Loucy (cell line): ENCODE results near the gene SCYGR5.

Experiments
- EZH2phosphoT487 ChIP-seq: fragments of 200-600 bp; IDR thresholded peaks from 2 replicates; pipeline ENCODE4 v1.6.1; 2018; ENCODE audit warnings: antibody characterized with exemption, mild to moderate bottlenecking, moderate library complexity, borderline replicate concordance
- TF ChIP-seq, protein P1 (sequence below): fragments of 200-600 bp; sonication (generic); conservative IDR thresholded peaks from 2 replicates; pipeline ENCODE4 v1.5.1; 2014; ENCODE audit warnings: mild to moderate bottlenecking, antibody characterized with exemption, low read length

DNA sequence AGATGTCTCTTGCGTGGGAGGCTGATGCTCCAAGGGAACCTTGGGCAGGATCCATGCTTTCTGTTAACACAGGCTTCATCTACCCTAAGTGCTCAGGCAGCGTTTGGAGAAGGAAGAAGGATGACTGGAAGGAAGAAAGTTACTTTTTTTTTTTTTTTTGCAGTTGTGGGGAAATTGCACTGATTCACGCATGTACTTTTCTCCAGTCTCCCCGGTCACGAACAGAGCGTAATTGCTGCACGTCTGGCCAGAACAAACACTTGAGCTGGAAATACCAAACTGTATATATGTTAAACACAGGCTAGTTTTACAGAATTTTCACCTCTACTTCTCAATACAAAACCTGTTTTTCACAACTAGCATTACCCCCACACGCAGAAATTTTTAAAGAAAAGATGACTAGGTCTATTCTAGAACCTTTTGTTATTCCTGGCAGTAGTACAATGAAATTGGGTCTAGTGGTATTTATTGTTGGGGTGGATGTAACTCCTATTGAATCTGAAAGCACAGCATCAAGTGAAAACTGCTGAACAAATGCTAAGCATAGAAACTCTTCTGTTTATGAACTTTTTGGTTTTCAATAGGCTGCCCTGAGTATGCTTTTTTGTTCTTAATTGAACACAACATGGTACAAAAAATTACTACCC is 9.3 kb upstream of the SCYGR5 start:
- TF ChIP-seq, protein P1, sequence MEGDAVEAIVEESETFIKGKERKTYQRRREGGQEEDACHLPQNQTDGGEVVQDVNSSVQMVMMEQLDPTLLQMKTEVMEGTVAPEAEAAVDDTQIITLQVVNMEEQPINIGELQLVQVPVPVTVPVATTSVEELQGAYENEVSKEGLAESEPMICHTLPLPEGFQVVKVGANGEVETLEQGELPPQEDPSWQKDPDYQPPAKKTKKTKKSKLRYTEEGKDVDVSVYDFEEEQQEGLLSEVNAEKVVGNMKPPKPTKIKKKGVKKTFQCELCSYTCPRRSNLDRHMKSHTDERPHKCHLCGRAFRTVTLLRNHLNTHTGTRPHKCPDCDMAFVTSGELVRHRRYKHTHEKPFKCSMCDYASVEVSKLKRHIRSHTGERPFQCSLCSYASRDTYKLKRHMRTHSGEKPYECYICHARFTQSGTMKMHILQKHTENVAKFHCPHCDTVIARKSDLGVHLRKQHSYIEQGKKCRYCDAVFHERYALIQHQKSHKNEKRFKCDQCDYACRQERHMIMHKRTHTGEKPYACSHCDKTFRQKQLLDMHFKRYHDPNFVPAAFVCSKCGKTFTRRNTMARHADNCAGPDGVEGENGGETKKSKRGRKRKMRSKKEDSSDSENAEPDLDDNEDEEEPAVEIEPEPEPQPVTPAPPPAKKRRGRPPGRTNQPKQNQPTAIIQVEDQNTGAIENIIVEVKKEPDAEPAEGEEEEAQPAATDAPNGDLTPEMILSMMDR = no peak
- TF ChIP-seq EZH2phosphoT487 = no peak
